HepG2 (cell line): Measurements from ENCODE around the gene SLC17A5. TPM values are rescaled to one million over a fixed set of nuclear protein-coding genes. Genes with fewer than 3 reads are reported as not detected.

Source experiments
- ATAC-seq: fragments of 200-7000 bp; cut with Tn5 transposase; 3 replicates; pipeline ENCODE4 v1.9.1; 2020; ENCODE audit warnings: mild to moderate bottlenecking, moderate library complexity
- BruUV-seq: library from RNA; stranded (reverse); fragments of 400-500 nt; replicated peaks from 2 replicates; lab custom pipeline; 2021; lab: Mats Ljungman, UMichigan
- CTCF ChIA-PET: fragments of 300-600 bp; formaldehyde crosslinking; extraction: SDS; loops from one replicate; lab custom pipeline; 2021; ENCODE audit warnings: low total read pairs, inconsistent platforms, low intra/inter-chr PET ratio; lab: Yijun Ruan, JAX
- POLR2A ChIA-PET: fragments of 350-600 bp; sonication (Branson Sonifier 250); formaldehyde crosslinking; loops from one replicate; lab custom pipeline; 2020; ENCODE audit warnings: antibody characterized with exemption, inconsistent platforms; lab: Yijun Ruan, JAX
- DNase-seq: peaks from one replicate; pipeline ENCODE4 v3.0.0-alpha.2; 2015; ENCODE audit warnings: low spot score
- FAIRE-seq: peaks from 3 replicates; lab custom pipeline; 2011; peaks lifted over from hg19 to GRCh38; lab: Jason Lieb, UNC
- H2AFZ ChIP-seq: one replicate; pipeline ENCODE4 v1.6.1; 2011; ENCODE audit warnings: low read length, inconsistent platforms
- H3K27ac ChIP-seq: fragments of 300-600 bp; 3 replicates; pipeline ENCODE4 v1.8.0; 2011; ENCODE audit warnings: mixed run types, mild to moderate bottlenecking, mixed read lengths, low read length, inconsistent platforms; ENCODE audit not compliant: insufficient read depth; ENCODE audit errors: extremely low read length
- H3K27me3 ChIP-seq, 2 experiments: fragments of 200-600 bp in 1 of 2; 2 replicates in 1 of 2; 3 replicates in 1 of 2; pipeline versions ENCODE4 v1.6.0 to v1.8.0; 2011; ENCODE audit warnings: low read length in 2 of 2, mild to moderate bottlenecking in 2 of 2, moderate library complexity in 2 of 2, inconsistent platforms in 1 of 2; ENCODE audit not compliant: insufficient read depth in 2 of 2, control insufficient read depth in 1 of 2
- H3K36me3 ChIP-seq, 2 experiments: fragments of 200-600 bp in 1 of 2; replicated peaks in 1 of 2; 2 replicates in 1 of 2; 3 replicates in 1 of 2; pipeline versions ENCODE4 v1.5.1 to v1.8.0; 2011; ENCODE audit warnings: low read length in 2 of 2, inconsistent platforms in 1 of 2; ENCODE audit not compliant: insufficient read depth in 2 of 2, control insufficient read depth in 1 of 2
- H3K4me1 ChIP-seq: 2 replicates; pipeline ENCODE4 v1.5.1; 2012; ENCODE audit warnings: low read length, inconsistent platforms; ENCODE audit not compliant: insufficient read depth
- H3K4me2 ChIP-seq: 2 replicates; pipeline ENCODE4 v1.6.0; 2011; ENCODE audit warnings: low read depth, low read length, inconsistent platforms
- H3K4me3 ChIP-seq, 3 experiments: fragments of 200-600 bp in 1 of 3; sonication (generic), shearing (Covaris generic) in 1 of 3; replicated peaks in 1 of 3; 2 replicates each; pipeline ENCODE4 v1.5.1; 2011 to 2016; ENCODE audit warnings: low read length in 3 of 3, inconsistent platforms in 2 of 3, low read depth in 2 of 3, mild to moderate bottlenecking in 2 of 3, control low read depth in 1 of 3, mixed read lengths in 1 of 3; ENCODE audit not compliant: insufficient read depth in 1 of 3
- H3K79me2 ChIP-seq: one replicate; pipeline ENCODE4 v1.6.1; 2011; ENCODE audit warnings: low read length, inconsistent platforms; ENCODE audit not compliant: insufficient read depth
- H3K9ac ChIP-seq: 2 replicates; pipeline ENCODE4 v1.6.0; 2011; ENCODE audit warnings: mild to moderate bottlenecking, low read depth, low read length, inconsistent platforms; ENCODE audit not compliant: insufficient read depth
- H3K9me3 ChIP-seq: 2 replicates; pipeline ENCODE4 v1.5.1; 2012; ENCODE audit warnings: mild to moderate bottlenecking, low read length
- H4K20me1 ChIP-seq: 2 replicates; pipeline ENCODE4 v1.6.0; 2011; ENCODE audit warnings: inconsistent platforms, mild to moderate bottlenecking, low read length, moderate library complexity; ENCODE audit not compliant: insufficient read depth
- ADNP ChIP-seq: sonication (generic); formaldehyde crosslinking; IDR thresholded peaks from 2 replicates; pipeline ENCODE4 v1.4.0; 2020; ENCODE audit warnings: missing genetic modification reagents
- HINFP ChIP-seq: sonication (generic); formaldehyde crosslinking; IDR thresholded peaks from 2 replicates; pipeline ENCODE4 v1.4.0; 2020; ENCODE audit warnings: low read depth, mild to moderate bottlenecking, missing genetic modification reagents
- MIER2 ChIP-seq: IDR thresholded peaks from 2 replicates; pipeline ENCODE4 v1.6.1; 2016; ENCODE audit warnings: missing biosample characterization, missing genetic modification reagents
- POLR2G ChIP-seq: fragments of 200-400 bp; formaldehyde crosslinking; IDR thresholded peaks from 2 replicates; pipeline ENCODE4 v1.6.1; 2018; ENCODE audit warnings: mild to moderate bottlenecking, low read depth, low read length, moderate library complexity
- RFX3 ChIP-seq: IDR thresholded peaks from 2 replicates; pipeline ENCODE4 v1.6.1; 2016; ENCODE audit warnings: missing biosample characterization, missing genetic modification reagents
- TEF ChIP-seq: sonication (generic); formaldehyde crosslinking; IDR thresholded peaks from 2 replicates; pipeline ENCODE4 v1.5.0; 2020; ENCODE audit warnings: missing genetic modification reagents
- ZFY ChIP-seq: sonication (generic); formaldehyde crosslinking; IDR thresholded peaks from 2 replicates; pipeline ENCODE4 v1.4.0; 2020; ENCODE audit warnings: missing genetic modification reagents
- ZNF121 ChIP-seq: sonication (generic); formaldehyde crosslinking; IDR thresholded peaks from 2 replicates; pipeline ENCODE4 v1.5.0; 2020; ENCODE audit warnings: mild to moderate bottlenecking, missing genetic modification reagents
- WGBS: methylation state at CpG from one replicate; pipeline ENCODE4 v1.1.6; 2017; ENCODE audit warnings: low lambda C conversion rate; 5-methylcytosine and 5-hydroxymethylcytosine counted together
- in situ Hi-C: cut with HindIII; loops from 2 replicates; pipeline ENCODE4 v1.10.0; 2017; ENCODE audit warnings: low pct_unique_long_range_greater_than_20kb; ENCODE audit not compliant: extremely low pct_ligation_motif_present
- intact Hi-C: fragments of 100-400 bp; cut with micrococcal nuclease; formaldehyde crosslinking; loops from one replicate; pipeline ENCODE4 v1.10.0; 2022; ENCODE audit not compliant: unreplicated experiment
- polyA plus RNA-seq, 8 experiments: library from polyadenylated mRNA; depleted of rRNA in 3 of 8; stranded (reverse) in 7 of 8; unstranded in 1 of 8; fragments of >200 nt; fragmentation: Illumina TruSeq in 4 of 8; extraction: Trizol in 4 of 8; gene quantifications; 2 replicates each; pipeline versions ENCODE4 v1.2.1 to v1.2.3, GENCODE V29; 2011 to 2016; ENCODE audit warnings: low read depth in 4 of 8, missing spikeins in 1 of 8, mixed read lengths in 1 of 8; ENCODE audit not compliant: insufficient read depth in 1 of 8
- total RNA-seq, 5 experiments: library from RNA; depleted of rRNA; stranded (reverse); fragments of >200 nt; fragmentation: Illumina TruSeq; extraction: Trizol; gene quantifications; 2 replicates each; pipeline ENCODE4 v1.2.3, GENCODE V29; 2016; ENCODE audit warnings: low read depth in 1 of 5

The SLC17A5 gene
- total and polyA plus RNA-seq, 2 of the 13 experiments (the other 11 are each of a cell fraction or from before 2014, with no cell fraction given), result 18.3 to 20.5 TPM

GRCh38 chr6:73614802-73615201, 39.0 kb downstream of the SLC17A5 start (continued):
- TF ChIP-seq TEF (CRISPR knock-in tag), result no peak

GRCh38 chr6:73613806-73614536, 39.8 kb downstream of the SLC17A5 start:
- CTCF ChIA-PET, result no interaction called here
- DNase-seq, result no peak
- intact Hi-C loops, result loop anchor here (5.0 kb wide), 1 partner anchor 47 kb away; no protein-coding TSS in a partner anchor
- FAIRE-seq, result no peak
- in situ Hi-C loops, result no loop called here
- ATAC-seq, result no peak
- Histone ChIP-seq H3K4me2 (no peak overlapping the region), H3K79me2 (no peaks in the 10 kb centered on the region), H3K27me3 (no peaks in the 10 kb centered on the region), H4K20me1 (no peaks in the 10 kb centered on the region), H3K4me3 (no peak overlapping the region), H3K9ac (no peak overlapping the region), H3K36me3 (peaks cover 1 to 11% of the 10 kb centered on the region in 2 experiments; a peak in 2 of 5 replicates), H2AFZ (no peak overlapping the region)
- WGBS, result 90% methylated on average over 6 of the region's 6 CpGs
- TF ChIP-seq ADNP (CRISPR knock-in tag) (no peak), ZNF121 (peak; percentile 86)
- TF ChIP-seq, all 625 proteins: peak for 1
- Histone ChIP-seq H3K4me1 (peaks cover 10% of the 10 kb centered on the region), H3K27ac (no peak overlapping the region), H3K9me3 (no peaks in the 10 kb centered on the region)
- BruUV-seq, result no TSS peak
- POLR2A ChIA-PET, result no interaction called here

- Histone ChIP-seq H2AFZ (no peak overlapping the region), H4K20me1 (no peaks in the 10 kb centered on the region), H3K27ac (no peak overlapping the region), H3K4me1 (peaks cover 17% of the 10 kb centered on the region), H3K36me3 (peaks cover 1 to 14% of the 10 kb centered on the region in 2 experiments; a peak in 2 of 5 replicates), H3K9ac (no peak overlapping the region), H3K9me3 (no peaks in the 10 kb centered on the region)
- WGBS, result 98% methylated on average over 3 of the region's 3 CpGs
- FAIRE-seq (no peak), DNase-seq (no peak)
- intact Hi-C loops, result loop anchor here (5.0 kb wide), 1 partner anchor 45 kb away; no protein-coding TSS in a partner anchor
- ChIA-PET POLR2A (interaction anchor here (2.4 kb wide), 1 partner anchor 98 kb away, joined by 16 read pairs; no protein-coding TSS in a partner anchor), CTCF (no interaction called here)
- TF ChIP-seq HINFP (CRISPR knock-in tag) (no peak), RFX3 (CRISPR knock-in tag) (no peak), ZFY (CRISPR knock-in tag) (no peak), POLR2G (no peak), MIER2 (CRISPR knock-in tag) (no peak)
- TF ChIP-seq, all 625 proteins: peak for 0
- Histone ChIP-seq H3K27me3 (no peaks in the 10 kb centered on the region), H3K4me3 (no peak overlapping the region), H3K4me2 (no peak overlapping the region), H3K79me2 (no peaks in the 10 kb centered on the region)
- BruUV-seq, result no TSS peak
- in situ Hi-C loops, result no loop called here
- ATAC-seq, result no peak
Observed at GRCh38 chr6:73612611-73613010, 41.2 kb downstream of the SLC17A5 start.
